Measurements from ENCODE around the gene PPP1R9B. TPM values are rescaled to one million over a fixed set of nuclear protein-coding genes. Genes with fewer than 3 reads are reported as not detected.

PPP1R9B gene
- total RNA-seq, 2 experiments from 2014 or later, result 84.3 to 86.1 TPM

GRCh38 chr17:50111673-50112655 lies 38.5 kb downstream of the PPP1R9B start:
- no peak overlapping the region for H3K4me3 Mint-ChIP-seq
- ChIA-PET POLR2A (no interaction called here), CTCF (interaction anchor here (0.9 to 3.0 kb wide), 4 partner anchors 8 to 49 kb away, joined by 3 to 14 read pairs (median 4); partner anchors contain the start of gene PDK2)
- peaks cover 13% of the 10 kb centered on the region for H3K27me3 Mint-ChIP-seq
- peaks cover 7% of the 10 kb centered on the region for H3K4me1 Mint-ChIP-seq (ENCODE audit: low read depth)
- intact Hi-C loops (cut with micrococcal nuclease), result no loop called here
- no peak overlapping the region for H3K27ac Mint-ChIP-seq
- H3K9me3 Mint-ChIP-seq, result no peaks in the 10 kb centered on the region
- no peak for DNase-seq
- H3K36me3 Mint-ChIP-seq, result no peaks in the 10 kb centered on the region

- ChIA-PET CTCF (interaction anchor here (1.6 to 3.0 kb wide), 2 partner anchors 9 to 17 kb away, joined by 5 to 14 read pairs; partner anchors contain the start of gene PDK2), POLR2A (no interaction called here)
- intact Hi-C loops (cut with micrococcal nuclease), result no loop called here
These were observed 39.7 kb downstream of the PPP1R9B start for GRCh38 chr17:50110591-50111349.

GRCh38 chr17:50109785-50110184 lies 40.7 kb downstream of the PPP1R9B start:
- Mint-ChIP-seq H3K36me3 (no peaks in the 10 kb centered on the region), H3K27me3 (peaks cover under 1% of the 10 kb centered on the region), H3K4me3 (no peak overlapping the region), H3K9me3 (no peaks in the 10 kb centered on the region), H3K27ac (no peak overlapping the region), H3K4me1 (ENCODE audit: low read depth) (no peaks in the 10 kb centered on the region)
- DNase-seq, result no peak
- CTCF ChIA-PET, result interaction anchor here (1.7 to 1.8 kb wide), 2 partner anchors 16 to 36 kb away, joined by 4 to 10 read pairs; no protein-coding TSS in a partner anchor
- intact Hi-C loops (cut with micrococcal nuclease), result no loop called here
- POLR2A ChIA-PET, result no interaction called here

More at GRCh38 chr17:50110591-50111349, 39.7 kb downstream of the PPP1R9B start:
- Mint-ChIP-seq H3K27me3 (peaks cover 8% of the 10 kb centered on the region), H3K4me1 (ENCODE audit: low read depth) (peaks cover 3% of the 10 kb centered on the region), H3K36me3 (no peaks in the 10 kb centered on the region), H3K27ac (no peak overlapping the region), H3K9me3 (no peaks in the 10 kb centered on the region), H3K4me3 (no peak overlapping the region)
- DNase-seq, result no peak

- POLR2A ChIA-PET, result no interaction called here
These were observed 41.3 kb downstream of the PPP1R9B start for GRCh38 chr17:50109207-50109606.

GRCh38 chr17:50108556-50108955 lies 41.9 kb downstream of the PPP1R9B start:
- Mint-ChIP-seq H3K36me3 (no peaks in the 10 kb centered on the region), H3K27ac (no peak overlapping the region), H3K4me3 (no peak overlapping the region), H3K4me1 (ENCODE audit: low read depth) (no peaks in the 10 kb centered on the region), H3K27me3 (no peaks in the 10 kb centered on the region), H3K9me3 (no peaks in the 10 kb centered on the region)
- POLR2A ChIA-PET, result no interaction called here
- CTCF ChIA-PET, result interaction anchor here (0.7 to 1.8 kb wide), 4 partner anchors 8 to 38 kb away, joined by 3 to 10 read pairs (median 4); no protein-coding TSS in a partner anchor
- no peak for DNase-seq
- intact Hi-C loops (cut with micrococcal nuclease), result no loop called here

More at GRCh38 chr17:50109207-50109606, 41.3 kb downstream of the PPP1R9B start:
- no peak for DNase-seq
- H3K27me3 Mint-ChIP-seq, result no peaks in the 10 kb centered on the region
- CTCF ChIA-PET, result interaction anchor here (0.7 to 1.8 kb wide), 3 partner anchors 15 to 37 kb away, joined by 3 to 10 read pairs (median 4); no protein-coding TSS in a partner anchor
- H3K36me3 Mint-ChIP-seq, result no peaks in the 10 kb centered on the region
- no peaks in the 10 kb centered on the region for H3K9me3 Mint-ChIP-seq
- no peak overlapping the region for H3K27ac Mint-ChIP-seq
- intact Hi-C loops (cut with micrococcal nuclease), result no loop called here
- H3K4me1 Mint-ChIP-seq (ENCODE audit: low read depth), result no peaks in the 10 kb centered on the region
- H3K4me3 Mint-ChIP-seq, result no peak overlapping the region

- H3K4me3 Mint-ChIP-seq, result no peak overlapping the region
- ChIA-PET CTCF (interaction anchor here (0.9 to 1.8 kb wide), 3 partner anchors 9 to 38 kb away, joined by 4 to 10 read pairs (median 6); no protein-coding TSS in a partner anchor), POLR2A (no interaction called here)
- H3K36me3 Mint-ChIP-seq, result no peaks in the 10 kb centered on the region
- intact Hi-C loops (cut with micrococcal nuclease), result no loop called here
- H3K4me1 Mint-ChIP-seq (ENCODE audit: low read depth), result no peaks in the 10 kb centered on the region
- no peaks in the 10 kb centered on the region for H3K27me3 Mint-ChIP-seq
- H3K9me3 Mint-ChIP-seq, result no peaks in the 10 kb centered on the region
- H3K27ac Mint-ChIP-seq, result no peak overlapping the region
- no peak for DNase-seq
These were observed 42.6 kb downstream of the PPP1R9B start for GRCh38 chr17:50107790-50108414.

- H3K27ac Mint-ChIP-seq, result no peak overlapping the region
- ChIA-PET CTCF (interaction anchor here (1.7 to 2.4 kb wide), 2 partner anchors 8 to 12 kb away, joined by 5 to 6 read pairs; no protein-coding TSS in a partner anchor), POLR2A (no interaction called here)
These were observed 43.9 kb downstream of the PPP1R9B start for GRCh38 chr17:50106393-50107131.

GRCh38 chr17:50105811-50106210 lies 44.7 kb downstream of the PPP1R9B start:
- H3K27me3 Mint-ChIP-seq, result no peaks in the 10 kb centered on the region
- H3K4me3 Mint-ChIP-seq, result no peak overlapping the region
- H3K27ac Mint-ChIP-seq, result no peak overlapping the region
- H3K36me3 Mint-ChIP-seq, result no peaks in the 10 kb centered on the region
- POLR2A ChIA-PET, result no interaction called here
- intact Hi-C loops (cut with micrococcal nuclease), result no loop called here
- no peaks in the 10 kb centered on the region for H3K4me1 Mint-ChIP-seq (ENCODE audit: low read depth)
- CTCF ChIA-PET, result interaction anchor here (2.4 kb wide), 1 partner anchor 9 kb away, joined by 5 read pairs; no protein-coding TSS in a partner anchor
- no peak for DNase-seq
- no peaks in the 10 kb centered on the region for H3K9me3 Mint-ChIP-seq

More at GRCh38 chr17:50106393-50107131, 43.9 kb downstream of the PPP1R9B start:
- Mint-ChIP-seq H3K36me3 (no peaks in the 10 kb centered on the region), H3K4me3 (no peak overlapping the region), H3K4me1 (ENCODE audit: low read depth) (no peaks in the 10 kb centered on the region), H3K9me3 (no peaks in the 10 kb centered on the region), H3K27me3 (no peaks in the 10 kb centered on the region)
- DNase-seq, result no peak
- intact Hi-C loops (cut with micrococcal nuclease), result no loop called here

- Mint-ChIP-seq H3K27ac (no peak overlapping the region), H3K4me3 (no peak overlapping the region), H3K4me1 (ENCODE audit: low read depth) (peaks cover 8% of the 10 kb centered on the region), H3K36me3 (peaks cover 3% of the 10 kb centered on the region), H3K9me3 (no peaks in the 10 kb centered on the region), H3K27me3 (no peaks in the 10 kb centered on the region)
- ChIA-PET POLR2A (no interaction called here), CTCF (interaction anchor here (1.0 to 2.7 kb wide), 4 partner anchors 10 to 57 kb away, joined by 3 to 18 read pairs (median 8); no protein-coding TSS in a partner anchor)
- intact Hi-C loops (cut with micrococcal nuclease), result no loop called here
- no peak for DNase-seq
These were observed 46.5 kb downstream of the PPP1R9B start for GRCh38 chr17:50103941-50104340.

GRCh38 chr17:50103252-50103651 lies 47.2 kb downstream of the PPP1R9B start:
- no peak overlapping the region for H3K27ac Mint-ChIP-seq
- H3K4me3 Mint-ChIP-seq, result no peak overlapping the region
- ChIA-PET POLR2A (no interaction called here), CTCF (interaction anchor here (1.0 to 2.7 kb wide), 3 partner anchors 9 to 16 kb away, joined by 4 to 18 read pairs (median 12); no protein-coding TSS in a partner anchor)
- no peaks in the 10 kb centered on the region for H3K9me3 Mint-ChIP-seq
- peaks cover 8% of the 10 kb centered on the region for H3K4me1 Mint-ChIP-seq (ENCODE audit: low read depth)
- DNase-seq, result no peak
- H3K36me3 Mint-ChIP-seq, result peaks cover 3% of the 10 kb centered on the region
- intact Hi-C loops (cut with micrococcal nuclease), result no loop called here
- H3K27me3 Mint-ChIP-seq, result no peaks in the 10 kb centered on the region
